Smooth muscle cell (in vitro differentiated cells): Measurements from ENCODE around the gene ADAM29. TPM values are rescaled to one million over a fixed set of nuclear protein-coding genes. Genes with fewer than 3 reads are reported as not detected.
"Not testable (repeated sequence)": the region's sequence is repeated elsewhere in the genome, so short reads cannot be mapped to it uniquely, and the experiment has no call there.

Experiments used
- DNase-seq: peaks from one replicate; lab custom pipeline; 2025; ENCODE audit not compliant: unreplicated experiment; lab: John Stamatoyannopoulos, UW
- H2AFZ ChIP-seq: fragments of 200-600 bp; sonication (generic); 2 replicates; pipeline ENCODE4 v1.6.0; 2016; ENCODE audit warnings: antibody characterized with exemption, low read depth, mild to moderate bottlenecking
- H3F3A ChIP-seq: fragments of 200-600 bp; sonication (generic); 2 replicates; pipeline ENCODE4 v1.6.0; 2017; ENCODE audit warnings: antibody characterized with exemption, low read depth
- H3K27ac ChIP-seq: fragments of 200-600 bp; sonication (generic); 2 replicates; pipeline ENCODE4 v1.5.1; 2016; ENCODE audit warnings: low read depth, mild to moderate bottlenecking
- H3K27me3 ChIP-seq: fragments of 200-600 bp; sonication (generic); 2 replicates; pipeline ENCODE4 v1.6.1; 2016; ENCODE audit warnings: low read depth, mild to moderate bottlenecking
- H3K36me3 ChIP-seq: fragments of 200-600 bp; sonication (generic); 2 replicates; pipeline ENCODE4 v1.5.1; 2016; ENCODE audit warnings: low read depth
- H3K4me1 ChIP-seq: fragments of 200-600 bp; sonication (generic); 2 replicates; pipeline ENCODE4 v1.5.1; 2016; ENCODE audit warnings: low read depth
- H3K4me2 ChIP-seq: fragments of 200-600 bp; sonication (generic); 2 replicates; pipeline ENCODE4 v1.6.0; 2016; ENCODE audit warnings: mild to moderate bottlenecking
- H3K4me3 ChIP-seq: fragments of 200-600 bp; sonication (generic); 2 replicates; pipeline ENCODE4 v1.5.1; 2016; ENCODE audit warnings: mild to moderate bottlenecking
- H3K79me2 ChIP-seq: fragments of 200-600 bp; sonication (generic); 2 replicates; pipeline ENCODE4 v1.6.0; 2016; ENCODE audit warnings: low read depth, mild to moderate bottlenecking
- H3K9ac ChIP-seq: fragments of 200-600 bp; sonication (generic); 2 replicates; pipeline ENCODE4 v1.6.0; 2016; ENCODE audit warnings: low read depth
- H3K9me3 ChIP-seq: fragments of 200-600 bp; sonication (generic); replicated peaks from 2 replicates; pipeline ENCODE4 v1.5.1; 2016; ENCODE audit warnings: low read depth
- H4K20me1 ChIP-seq: fragments of 200-600 bp; sonication (generic); 2 replicates; pipeline ENCODE4 v1.6.0; 2016; ENCODE audit warnings: low read depth
- WGBS: methylation state at CpG from one replicate; pipeline ENCODE4 v1.1.7; 2016; ENCODE audit warnings: low lambda C conversion rate; 5-methylcytosine and 5-hydroxymethylcytosine counted together
- polyA plus RNA-seq: library from polyadenylated mRNA; unstranded; fragments of >200 nt; fragmentation: Nextera tagmentation; extraction: Ambion mirVana; gene quantifications from 2 replicates; pipeline ENCODE4 v1.2.1, GENCODE V29; 2016
- total RNA-seq: library from RNA; depleted of rRNA; stranded (reverse); fragments of >200 nt; gene quantifications from 2 replicates; pipeline ENCODE4 v1.2.3, GENCODE V29; 2014
- TF ChIP-seq, protein P1 (sequence below): fragments of 200-600 bp; sonication (generic); IDR thresholded peaks from 2 replicates; pipeline ENCODE4 v1.5.1; 2017; ENCODE audit warnings: borderline replicate concordance, mild to moderate bottlenecking, antibody characterized with exemption; ENCODE audit not compliant: insufficient read depth, poor library complexity, severe bottlenecking

The ADAM29 gene
- total and polyA plus RNA-seq, 2 experiments from 2014 or later, result not detected

- no peak overlapping the region for H3K9ac ChIP-seq
- no peaks in the 10 kb centered on the region for H4K20me1 ChIP-seq
- DNase-seq, result no peak
- no peak overlapping the region for H2AFZ ChIP-seq
- no peaks in the 10 kb centered on the region for H3F3A ChIP-seq
- whole genome bisulfite sequencing, result 93% methylated on average over 2 of the region's 2 CpGs
- H3K79me2 ChIP-seq, result no peaks in the 10 kb centered on the region
- H3K4me2 ChIP-seq, result no peak overlapping the region
- no peak overlapping the region for H3K27ac ChIP-seq
- no peaks in the 10 kb centered on the region for H3K9me3 ChIP-seq
- TF ChIP-seq, protein P1, sequence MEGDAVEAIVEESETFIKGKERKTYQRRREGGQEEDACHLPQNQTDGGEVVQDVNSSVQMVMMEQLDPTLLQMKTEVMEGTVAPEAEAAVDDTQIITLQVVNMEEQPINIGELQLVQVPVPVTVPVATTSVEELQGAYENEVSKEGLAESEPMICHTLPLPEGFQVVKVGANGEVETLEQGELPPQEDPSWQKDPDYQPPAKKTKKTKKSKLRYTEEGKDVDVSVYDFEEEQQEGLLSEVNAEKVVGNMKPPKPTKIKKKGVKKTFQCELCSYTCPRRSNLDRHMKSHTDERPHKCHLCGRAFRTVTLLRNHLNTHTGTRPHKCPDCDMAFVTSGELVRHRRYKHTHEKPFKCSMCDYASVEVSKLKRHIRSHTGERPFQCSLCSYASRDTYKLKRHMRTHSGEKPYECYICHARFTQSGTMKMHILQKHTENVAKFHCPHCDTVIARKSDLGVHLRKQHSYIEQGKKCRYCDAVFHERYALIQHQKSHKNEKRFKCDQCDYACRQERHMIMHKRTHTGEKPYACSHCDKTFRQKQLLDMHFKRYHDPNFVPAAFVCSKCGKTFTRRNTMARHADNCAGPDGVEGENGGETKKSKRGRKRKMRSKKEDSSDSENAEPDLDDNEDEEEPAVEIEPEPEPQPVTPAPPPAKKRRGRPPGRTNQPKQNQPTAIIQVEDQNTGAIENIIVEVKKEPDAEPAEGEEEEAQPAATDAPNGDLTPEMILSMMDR, result no peak
- H3K4me3 ChIP-seq, result no peak overlapping the region
- no peaks in the 10 kb centered on the region for H3K27me3 ChIP-seq
- no peaks in the 10 kb centered on the region for H3K4me1 ChIP-seq
- H3K36me3 ChIP-seq, result no peaks in the 10 kb centered on the region
These were observed 55.2 kb downstream of the ADAM29 start for GRCh38 chr4:174973336-174973735.

GRCh38 chr4:174983128-174983750 is 65.1 kb downstream of the ADAM29 start:
- Histone ChIP-seq H3K27ac (no peak overlapping the region), H3K36me3 (no peaks in the 10 kb centered on the region), H3K4me2 (no peak overlapping the region), H3K27me3 (no peaks in the 10 kb centered on the region), H3K4me3 (no peak overlapping the region), H3K9ac (no peak overlapping the region), H3K9me3 (no peaks in the 10 kb centered on the region), H2AFZ (no peak overlapping the region), H3K79me2 (no peaks in the 10 kb centered on the region), H3K4me1 (no peaks in the 10 kb centered on the region), H4K20me1 (no peaks in the 10 kb centered on the region), H3F3A (no peaks in the 10 kb centered on the region)
- TF ChIP-seq, protein P1, result no peak
- 77% methylated on average over 6 of the region's 6 CpGs for WGBS
- no peak for DNase-seq

- not testable (repeated sequence) for H3K27ac ChIP-seq, H3K4me1 ChIP-seq, H3K9me3 ChIP-seq, H4K20me1 ChIP-seq, H3F3A ChIP-seq, H3K4me3 ChIP-seq, H3K27me3 ChIP-seq, H3K9ac ChIP-seq, DNase-seq, H2AFZ ChIP-seq, H3K36me3 ChIP-seq, H3K4me2 ChIP-seq, H3K79me2 ChIP-seq
- WGBS, result 90% methylated on average over 1 of the region's 5 CpGs
These were observed 65.7 kb downstream of the ADAM29 start for GRCh38 chr4:174983870-174984269.

- no peaks in the 10 kb centered on the region for H3K79me2 ChIP-seq
- 92% methylated on average over 8 of the region's 8 CpGs for WGBS
- H3K4me1 ChIP-seq, result no peaks in the 10 kb centered on the region
- H3K9ac ChIP-seq, result no peak overlapping the region
- H3K27me3 ChIP-seq, result no peaks in the 10 kb centered on the region
- DNase-seq, result no peak
- TF ChIP-seq, protein P1, result no peak
- H3K27ac ChIP-seq, result no peak overlapping the region
- no peaks in the 10 kb centered on the region for H3F3A ChIP-seq
- no peak overlapping the region for H3K4me2 ChIP-seq
- no peaks in the 10 kb centered on the region for H4K20me1 ChIP-seq
- H3K9me3 ChIP-seq, result no peaks in the 10 kb centered on the region
- H3K4me3 ChIP-seq, result no peak overlapping the region
- no peak overlapping the region for H2AFZ ChIP-seq
- no peaks in the 10 kb centered on the region for H3K36me3 ChIP-seq
These were observed 71.6 kb downstream of the ADAM29 start for GRCh38 chr4:174989791-174990190.
